ENCODE data around the gene NUPR1.
"Not testable (repeated sequence)": the region's sequence is repeated elsewhere in the genome, so short reads cannot be mapped to it uniquely, and the experiment has no call there.

NUPR1 gene

GRCh38 chr16:28554634-28555423, 16.1 kb upstream of the NUPR1 start:
- DNase-seq: no peak

GRCh38 chr16:28553776-28554633, 15.2 kb upstream of the NUPR1 start, which contains the start of gene SGF29:
Gene SGF29, plus strand, starts transcription at chr16:28553920. Its CDS starts 27,150 bp downstream, at chr16:28581070.
- peak; percentile 92 for DNase-seq

DNA sequence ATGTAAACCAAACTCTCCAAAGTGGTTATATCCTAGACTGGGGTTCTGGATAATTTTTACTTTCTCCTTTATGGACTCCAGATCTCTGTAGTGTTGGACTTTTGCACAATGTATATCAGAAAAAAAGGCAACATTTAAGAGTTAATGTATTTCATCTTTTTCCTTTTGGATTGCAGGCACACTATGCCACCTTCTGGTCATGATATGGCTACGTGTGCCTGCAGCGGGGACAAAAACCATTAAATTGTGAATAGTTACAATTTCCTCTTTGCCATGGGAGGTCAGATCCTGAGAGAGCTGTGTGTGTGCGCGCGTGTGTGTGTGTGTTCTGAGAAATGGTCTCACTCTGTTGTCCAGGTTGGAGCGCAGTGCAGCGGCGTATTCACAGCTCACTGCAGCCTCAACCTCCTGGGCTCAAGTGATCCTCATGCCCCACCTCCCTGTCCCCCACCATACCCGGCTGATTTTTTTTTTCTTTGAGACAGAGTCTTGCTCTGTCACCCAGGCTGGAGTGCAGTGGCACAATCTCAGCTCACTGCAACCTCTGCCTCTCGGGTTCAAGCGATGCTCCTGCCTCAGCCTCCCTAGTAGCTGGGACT, 10.6 kb upstream of the NUPR1 start:
- DNase-seq: no peak

- no peak for DNase-seq
These were observed 9.6 kb upstream of the NUPR1 start for GRCh38 chr16:28548306-28548802.

- no peak for DNase-seq
These were observed 7.9 kb upstream of the NUPR1 start for GRCh38 chr16:28546626-28547025.

DNA sequence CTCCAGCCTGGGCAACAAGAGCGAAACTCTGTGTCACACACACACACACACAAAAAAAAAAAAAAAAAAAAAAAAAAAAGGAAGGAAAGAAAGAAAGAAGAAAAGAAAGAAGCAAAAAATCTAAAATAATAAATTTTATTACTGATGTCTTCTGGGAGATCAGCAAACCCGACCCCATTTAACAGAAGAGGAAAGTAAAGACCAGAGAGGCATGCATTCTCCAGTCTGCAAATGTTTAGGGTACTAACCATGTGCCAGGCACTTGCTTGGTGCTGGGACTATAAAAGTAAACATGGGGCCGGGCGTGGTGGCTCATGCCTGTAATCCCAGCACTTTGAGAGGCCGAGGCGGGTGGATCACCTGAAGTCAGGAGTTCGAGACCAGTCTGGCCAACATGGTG, 7.2 kb upstream of the NUPR1 start:
- DNase-seq: not testable (repeated sequence)

GRCh38 chr16:28544998-28545397, 6.2 kb upstream of the NUPR1 start:
- no peak for DNase-seq

GRCh38 chr16:28543072-28543471, 4.3 kb upstream of the NUPR1 start:
- no peak for DNase-seq

- no peak for DNase-seq
These were observed 3.9 kb upstream of the NUPR1 start for GRCh38 chr16:28542646-28543045.

DNA sequence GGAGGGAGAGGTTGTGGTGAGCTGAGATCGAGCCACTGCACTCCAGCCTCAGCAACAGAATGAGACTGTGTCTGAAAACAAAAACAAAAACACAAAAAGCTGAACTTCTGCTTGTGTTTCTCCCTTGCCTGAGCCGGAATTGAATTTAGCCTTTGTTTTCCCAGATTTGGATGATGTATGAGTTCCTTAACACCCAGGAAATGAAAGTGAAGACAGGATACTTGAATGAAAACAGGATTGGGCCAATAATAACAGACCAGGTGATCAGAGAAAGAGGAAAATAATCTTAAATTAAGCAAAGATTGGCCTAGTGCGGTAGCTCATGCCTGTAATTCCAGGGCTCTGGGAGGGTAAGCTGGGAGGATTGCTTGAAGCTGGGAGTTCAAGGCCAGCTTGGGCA, 1.6 kb upstream of the NUPR1 start:
- DNase-seq: no peak

- no peak for DNase-seq
These were observed 626 bp downstream of the NUPR1 start for GRCh38 chr16:28537964-28538732.

GRCh38 chr16:28537076-28537475, 1.7 kb downstream of the NUPR1 start:
- no peak for DNase-seq

GRCh38 chr16:28534542-28535373, 4.0 kb downstream of the NUPR1 start:
- DNase-seq: no peak

DNA sequence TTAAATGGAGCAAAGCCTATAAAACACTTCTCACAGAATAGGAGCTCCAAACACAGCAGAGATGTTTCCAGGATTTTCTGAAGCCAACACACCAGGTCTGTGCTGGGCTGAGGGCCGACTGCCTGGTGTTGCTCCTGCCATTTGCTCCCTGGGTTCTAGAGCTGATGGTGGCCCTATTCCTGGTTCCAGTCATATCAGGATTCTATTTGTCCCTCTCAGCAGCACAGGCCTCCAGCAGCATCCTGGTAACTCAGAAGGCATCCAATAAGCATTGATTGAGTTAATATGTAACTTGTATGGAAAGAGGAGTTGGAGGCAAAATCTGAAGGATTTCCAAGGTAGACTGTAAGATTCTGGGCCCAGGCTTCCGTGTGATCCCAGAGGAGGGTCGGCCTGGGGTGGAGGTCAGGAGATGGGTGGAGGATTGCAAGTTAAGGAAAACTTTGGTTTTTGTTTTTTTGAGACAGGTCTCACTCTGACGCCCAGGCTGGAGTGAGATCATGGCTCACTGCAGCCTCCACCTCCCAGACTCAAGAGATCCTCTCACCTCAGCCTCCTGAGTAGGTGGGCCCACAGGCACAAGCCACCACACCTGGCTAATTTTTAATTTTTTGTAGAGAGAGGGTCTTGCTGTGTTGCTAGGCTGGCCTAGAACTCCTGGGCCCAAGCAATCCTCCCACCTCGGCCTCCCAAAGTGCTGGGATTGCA, 5.7 kb downstream of the NUPR1 start:
- DNase-seq: no peak

DNA sequence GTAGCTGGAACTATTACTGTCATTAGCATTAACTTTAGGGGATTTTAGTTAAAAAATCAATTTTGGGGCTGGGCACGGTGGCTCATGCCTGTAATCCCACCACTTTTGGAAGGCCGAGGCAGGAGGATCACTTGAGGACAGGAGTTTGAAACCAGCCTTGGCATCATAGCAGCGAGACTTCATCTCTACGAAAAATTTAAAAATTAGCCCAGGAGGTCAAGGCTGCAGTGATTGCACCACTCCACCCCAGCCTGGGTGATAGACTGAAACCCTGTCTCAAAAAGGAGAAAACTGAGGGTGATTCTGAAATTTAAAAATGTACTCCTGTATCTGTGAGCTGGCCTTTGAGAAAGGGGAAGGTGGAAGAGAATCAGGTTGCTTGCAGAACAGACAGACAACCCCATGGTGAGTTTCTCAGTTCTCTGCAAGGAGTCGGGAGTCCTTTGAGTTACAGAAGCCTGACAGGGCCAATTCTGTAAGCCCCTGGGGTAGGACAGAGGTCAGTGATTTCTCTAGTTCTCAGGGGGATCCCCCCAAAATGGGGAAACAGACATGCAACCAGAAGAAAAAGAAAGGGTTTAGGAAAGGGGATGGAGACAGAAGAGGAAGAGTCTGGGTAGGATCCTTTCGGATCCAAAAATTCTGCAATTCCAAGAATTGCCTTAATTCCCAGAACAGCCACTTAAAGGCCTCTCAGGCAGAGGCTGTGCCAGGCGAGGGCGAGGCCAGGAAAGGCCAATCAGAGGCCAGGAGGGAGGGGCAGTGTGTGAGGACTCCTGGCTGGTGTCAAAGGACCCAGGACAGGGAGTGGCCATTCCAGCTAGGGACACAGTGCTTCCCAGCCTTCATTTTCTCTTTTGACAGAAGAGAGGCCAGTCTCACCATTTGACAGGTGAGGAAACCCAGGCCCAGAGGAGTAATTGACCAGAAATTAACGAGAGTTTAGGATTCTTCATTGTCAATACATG, 6.7 kb downstream of the NUPR1 start:
- peak; percentile 92 for DNase-seq

DNA sequence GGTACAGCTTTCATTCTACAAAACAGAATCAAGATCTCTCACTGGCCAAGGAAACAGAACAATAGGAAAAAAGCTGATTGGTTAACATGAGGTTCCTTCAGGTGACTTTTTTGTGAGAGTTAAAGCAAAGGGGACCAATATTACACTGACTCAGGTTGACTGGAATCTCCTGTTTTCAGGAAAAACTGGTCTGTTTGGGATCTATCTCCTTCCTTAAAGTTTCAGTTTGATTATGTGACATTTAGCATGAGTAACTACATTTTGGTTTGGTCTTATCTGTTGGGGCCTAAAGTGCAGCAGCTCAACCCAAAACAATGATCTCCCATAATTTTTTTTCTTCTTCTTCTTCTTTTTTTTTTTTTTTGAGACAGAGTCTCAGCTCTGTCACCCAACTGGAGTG, 9.7 kb downstream of the NUPR1 start:
- DNase-seq: no peak

GRCh38 chr16:28528463-28528867, 10.3 kb downstream of the NUPR1 start:
- no peak for DNase-seq

GRCh38 chr16:28527985-28528384, 10.8 kb downstream of the NUPR1 start:
- no peak for DNase-seq

DNA sequence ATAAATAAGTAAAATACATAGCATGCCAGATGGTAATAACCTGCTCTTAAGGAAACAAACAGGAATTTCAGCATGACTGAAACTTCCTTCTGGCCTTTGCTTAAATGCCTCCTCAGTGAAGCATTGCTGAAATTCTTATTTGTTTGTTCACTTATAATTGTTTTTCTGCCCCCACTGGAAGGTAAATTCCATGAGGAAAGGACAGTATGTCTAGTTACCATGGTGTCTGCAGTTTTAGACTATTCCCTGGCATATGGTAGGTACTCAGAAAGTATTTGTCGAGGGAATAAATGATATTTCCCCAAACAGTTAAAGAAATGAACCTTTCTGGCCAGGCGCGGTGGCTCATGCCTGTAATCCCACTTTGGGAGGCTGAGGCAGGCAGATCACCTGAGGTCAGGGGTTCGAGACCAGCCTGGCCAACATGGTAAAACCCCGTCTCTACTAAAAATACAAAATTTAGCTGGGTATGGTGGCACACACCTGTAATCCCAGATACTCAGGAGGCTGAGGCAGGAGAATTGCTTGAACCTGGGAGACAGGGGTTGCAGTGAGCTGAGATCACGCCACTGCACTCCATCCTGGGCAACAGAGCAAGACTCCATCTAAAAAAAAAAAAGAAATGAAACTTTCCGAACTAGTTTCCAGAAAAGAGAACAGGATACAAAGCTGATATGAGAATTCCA, 11.5 kb downstream of the NUPR1 start:
- not testable (repeated sequence) for DNase-seq
